ENCODE measurements around the gene CLBA1.

CLBA1 gene

DNA sequence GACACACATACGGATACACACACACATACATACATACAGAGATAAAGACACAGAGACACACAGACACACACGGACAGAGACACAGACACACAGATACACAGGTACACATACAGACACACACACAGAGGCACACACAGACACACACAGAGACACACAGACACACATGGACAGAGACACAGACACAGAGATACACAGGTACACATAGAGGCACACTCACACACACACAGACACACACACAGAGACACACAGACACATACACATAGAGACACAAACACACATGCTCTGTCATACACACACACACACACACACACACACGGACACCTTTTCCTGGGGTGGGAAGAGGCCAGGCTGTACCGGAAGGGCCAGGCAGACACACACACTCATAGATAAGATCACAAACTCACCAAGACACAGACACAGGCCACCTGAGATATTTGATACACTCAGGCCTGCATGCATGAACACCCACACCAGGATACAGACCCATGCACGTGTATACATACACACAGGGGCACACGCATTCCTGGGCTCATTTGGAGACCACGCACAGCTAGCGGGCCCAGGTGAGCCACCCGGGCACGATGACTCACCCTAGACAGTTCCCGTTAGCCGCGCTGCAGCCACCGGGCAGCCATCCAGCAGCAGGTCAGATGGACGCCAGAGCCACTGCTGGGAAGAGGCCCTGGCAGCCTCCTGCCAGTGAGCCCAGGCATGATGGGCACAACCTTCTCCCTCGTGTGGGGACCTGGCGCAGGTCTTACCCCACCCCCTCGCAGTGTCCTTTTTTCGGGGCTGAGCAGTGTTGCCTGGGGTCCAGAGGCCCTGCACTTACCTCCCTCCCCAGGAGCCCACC lies 5.6 kb upstream of the CLBA1 start:
- DNase-seq (ENCODE audit: extremely low read depth in 1 of 2, low read depth in 1 of 2), result no peak

DNA sequence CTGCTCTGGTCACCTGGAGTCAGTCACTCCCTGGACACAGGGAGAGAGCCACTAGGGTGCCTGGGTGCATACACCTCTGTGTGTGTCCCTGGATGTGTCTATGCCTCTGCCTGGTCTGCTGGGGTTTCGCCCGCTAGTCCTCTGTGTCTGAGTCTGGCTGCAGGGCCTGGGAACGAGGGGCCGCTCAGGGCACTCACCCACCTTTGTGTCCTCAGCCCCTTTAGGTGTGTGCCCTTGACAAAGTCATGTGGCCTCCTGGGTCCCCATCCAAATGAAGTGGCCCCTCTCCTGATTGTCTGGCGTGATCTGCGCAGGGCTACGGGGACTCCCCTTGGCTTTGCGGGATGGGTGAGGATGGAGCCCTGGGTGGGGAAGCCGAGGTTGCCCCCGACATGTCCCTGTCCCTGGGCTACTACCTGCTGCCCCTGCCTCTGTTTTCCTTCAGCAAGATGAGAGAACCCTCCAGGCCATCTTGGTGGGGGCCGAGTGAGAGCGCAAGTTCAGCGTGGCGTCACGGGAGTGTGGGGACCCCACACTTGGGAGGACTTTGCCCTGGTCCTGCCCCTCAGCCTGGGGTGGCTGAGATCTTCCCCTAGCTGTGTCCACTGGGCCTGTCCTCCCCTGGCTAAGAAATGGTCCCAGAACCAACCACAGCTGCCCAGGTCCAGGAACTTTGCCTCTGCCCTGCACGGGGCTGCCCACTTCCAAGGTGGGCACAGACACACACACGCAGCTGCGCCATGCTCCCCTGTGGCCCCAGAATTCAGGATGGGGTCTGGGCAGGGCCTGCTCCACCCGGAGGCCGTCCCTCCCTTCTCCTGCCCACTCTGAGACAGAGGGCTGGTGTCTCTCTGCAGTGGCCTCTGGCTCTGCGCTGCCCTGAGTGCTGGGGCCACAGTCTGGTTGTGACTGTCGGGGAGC lies 4.7 kb upstream of the CLBA1 start:
- no peak for DNase-seq (ENCODE audit: extremely low read depth in 1 of 2, low read depth in 1 of 2)

DNA sequence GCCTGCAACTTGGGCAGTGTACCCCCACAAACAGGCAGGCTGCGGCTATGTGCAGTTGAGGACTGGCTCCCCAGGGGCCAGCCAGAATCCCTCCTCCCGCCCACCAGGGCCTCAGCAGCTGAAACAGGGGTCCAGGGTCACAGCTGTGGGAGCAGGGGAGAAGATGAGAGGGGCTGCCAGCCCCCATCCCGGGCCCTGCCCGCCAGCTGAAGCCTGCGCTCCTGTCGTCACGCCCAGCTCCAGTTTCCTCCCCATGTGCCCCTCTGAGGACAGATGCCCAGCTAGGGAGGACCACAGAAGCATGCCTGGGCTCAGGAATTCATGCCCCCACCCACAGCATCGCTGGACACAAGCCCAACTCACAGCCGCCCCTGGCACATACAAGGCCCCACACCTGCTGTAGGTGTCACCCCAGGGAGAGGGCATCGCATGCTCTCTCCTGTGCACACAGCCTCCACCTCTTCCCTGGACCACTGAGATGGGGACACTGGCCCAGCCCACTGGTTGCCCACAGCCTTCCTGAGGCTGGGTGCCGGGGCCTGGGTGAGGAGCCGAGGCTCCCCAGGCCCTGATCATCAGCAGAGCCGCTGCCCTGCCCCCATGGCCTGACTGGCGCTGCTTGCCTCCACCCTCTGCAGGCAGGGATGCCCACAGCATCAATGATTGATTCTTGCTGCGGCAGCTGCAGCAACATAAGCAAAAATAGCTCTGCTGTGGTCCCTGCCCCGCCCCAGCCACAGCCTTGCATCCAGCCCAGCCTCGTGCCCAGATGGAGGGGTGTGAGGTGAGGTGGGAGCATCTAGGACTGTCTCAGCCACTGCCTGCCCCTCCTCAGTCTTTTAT lies 3.7 kb upstream of the CLBA1 start:
- no peak for DNase-seq (ENCODE audit: extremely low read depth in 1 of 2, low read depth in 1 of 2)

DNA sequence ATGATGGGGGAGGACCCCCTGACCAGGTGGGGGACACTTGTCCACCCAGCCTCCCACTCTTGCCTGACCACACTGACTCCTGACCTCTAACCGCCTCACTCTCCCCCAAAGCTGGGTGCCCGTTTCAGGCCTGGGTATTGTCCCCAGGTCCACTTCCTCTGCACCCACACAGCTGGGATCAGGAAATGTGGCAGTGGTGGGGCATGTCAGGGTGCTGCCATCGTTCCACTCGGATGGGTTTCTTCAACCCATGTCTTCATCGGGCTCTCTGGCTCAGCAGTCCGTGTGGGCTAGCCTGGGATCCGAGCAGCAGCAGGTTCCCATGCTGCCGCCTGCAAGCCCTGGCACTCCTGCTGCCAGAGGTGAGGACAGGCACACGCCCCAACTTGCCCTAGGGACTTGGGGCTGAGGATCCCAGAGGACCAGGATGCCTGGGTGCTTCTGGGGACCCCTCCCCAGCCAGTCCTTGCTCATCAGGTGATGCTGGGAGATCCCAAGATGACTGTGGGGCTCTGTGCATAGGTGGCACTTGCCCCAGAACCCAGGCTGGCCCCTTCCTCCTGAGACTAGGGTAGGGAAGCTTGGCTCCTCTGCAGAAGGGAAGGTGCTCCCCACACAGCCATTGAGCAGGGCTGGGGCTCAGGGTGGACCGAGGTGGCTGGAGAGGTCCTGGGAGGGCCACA lies 2.9 kb upstream of the CLBA1 start:
- no peak for DNase-seq (ENCODE audit: extremely low read depth in 1 of 2, low read depth in 1 of 2)

DNA sequence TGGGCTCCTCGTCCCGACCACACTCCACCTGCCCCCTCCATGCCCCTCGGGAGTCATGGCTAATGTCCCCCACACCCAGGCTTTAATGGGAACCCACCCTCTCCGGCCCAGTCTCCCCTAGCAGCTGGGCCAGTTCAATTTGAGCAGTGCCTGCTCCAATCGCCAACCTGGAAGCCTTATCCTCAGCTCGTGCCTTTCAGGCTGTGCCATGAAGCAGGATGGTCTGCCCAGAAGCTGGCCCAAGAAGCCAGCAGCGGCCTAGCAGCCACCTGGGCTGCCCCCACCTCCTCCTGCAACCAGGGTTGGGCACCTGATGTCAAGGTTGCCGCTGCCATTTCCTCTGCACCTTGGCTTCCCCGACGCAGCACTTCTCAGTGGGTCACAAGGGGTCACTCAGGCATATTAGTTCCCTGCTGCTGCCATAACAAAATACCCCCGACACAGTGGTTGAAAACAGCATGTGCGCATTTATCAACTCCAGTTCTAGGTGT lies 2.3 kb upstream of the CLBA1 start:
- no peak for DNase-seq (ENCODE audit: extremely low read depth in 1 of 2, low read depth in 1 of 2)

DNA sequence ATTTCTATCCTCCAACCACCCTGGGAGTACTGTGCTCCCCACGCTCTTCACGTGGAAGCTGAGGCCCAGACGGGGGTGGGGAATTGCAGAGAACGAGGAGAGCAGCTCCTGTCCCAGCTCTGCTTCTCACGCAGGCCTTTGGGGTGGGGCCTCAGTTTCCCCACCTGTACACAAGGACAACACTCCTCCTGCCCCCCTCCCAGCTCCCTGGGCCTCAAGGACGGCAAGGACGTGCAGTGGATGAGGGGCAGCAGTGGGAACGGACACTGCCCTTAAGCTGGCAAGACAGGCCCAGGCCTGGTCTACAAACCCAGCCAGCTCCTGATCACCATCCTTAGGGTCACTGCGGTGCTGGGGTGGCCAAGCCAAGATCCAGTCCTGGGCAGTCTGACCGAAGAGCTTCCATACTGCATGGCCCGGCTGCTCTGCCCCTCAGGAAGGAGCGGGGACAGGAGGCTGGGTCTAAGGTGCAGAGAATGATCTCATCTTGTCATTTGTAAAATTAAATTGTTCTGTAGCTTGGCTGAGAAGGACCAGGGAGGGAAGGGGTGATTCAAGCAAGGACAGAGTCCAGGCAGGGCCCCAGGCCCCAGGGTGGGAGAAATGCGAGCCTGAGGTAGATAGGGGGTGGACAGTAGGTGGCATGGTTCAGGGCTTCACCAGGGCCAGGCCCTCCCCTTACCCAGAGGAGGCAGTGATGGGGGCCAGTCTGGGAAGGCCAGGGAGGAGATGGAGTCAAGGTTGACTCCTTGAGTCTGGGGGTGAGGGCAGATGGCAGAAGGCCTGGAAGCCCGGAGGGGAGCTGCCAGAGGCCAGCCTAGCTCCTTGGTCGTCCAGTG lies 1.3 kb upstream of the CLBA1 start:
- DNase-seq (ENCODE audit: extremely low read depth in 1 of 2, low read depth in 1 of 2), result no peak

DNA sequence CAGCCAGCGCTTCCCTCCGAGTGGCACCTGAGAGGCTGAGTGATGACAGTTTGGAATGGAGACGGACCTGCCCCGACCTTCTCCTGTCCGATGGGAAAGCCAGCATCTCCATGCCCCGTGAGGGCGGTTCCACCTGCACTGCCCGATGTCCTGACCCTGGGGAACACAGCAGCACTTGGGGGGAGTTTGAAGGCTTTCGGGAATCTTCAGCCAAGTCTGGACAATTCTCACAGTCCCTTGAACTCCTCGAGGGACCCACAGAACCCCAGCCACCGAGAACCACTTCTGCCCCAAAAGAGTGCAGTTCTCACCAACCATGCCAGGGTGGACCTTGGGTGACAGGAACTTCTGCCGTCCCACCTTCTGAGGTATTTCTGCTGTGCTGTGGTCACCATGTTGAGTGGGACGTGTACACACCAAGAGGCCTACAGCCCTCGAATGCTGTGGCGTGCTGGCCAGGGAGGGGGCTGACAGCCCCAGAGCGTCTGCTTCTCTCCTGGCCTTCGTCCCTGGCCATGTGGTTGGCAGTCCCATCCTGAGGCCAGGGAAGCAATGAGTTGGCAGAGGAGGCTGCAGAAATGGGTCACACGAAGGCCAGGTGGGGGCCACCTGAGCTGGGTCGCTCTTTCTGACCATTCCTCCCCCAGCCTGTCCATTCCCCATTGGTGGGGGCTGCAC lies 1.0 kb downstream of the CLBA1 start:
- no peak for DNase-seq (ENCODE audit: extremely low read depth in 1 of 2, low read depth in 1 of 2)

DNA sequence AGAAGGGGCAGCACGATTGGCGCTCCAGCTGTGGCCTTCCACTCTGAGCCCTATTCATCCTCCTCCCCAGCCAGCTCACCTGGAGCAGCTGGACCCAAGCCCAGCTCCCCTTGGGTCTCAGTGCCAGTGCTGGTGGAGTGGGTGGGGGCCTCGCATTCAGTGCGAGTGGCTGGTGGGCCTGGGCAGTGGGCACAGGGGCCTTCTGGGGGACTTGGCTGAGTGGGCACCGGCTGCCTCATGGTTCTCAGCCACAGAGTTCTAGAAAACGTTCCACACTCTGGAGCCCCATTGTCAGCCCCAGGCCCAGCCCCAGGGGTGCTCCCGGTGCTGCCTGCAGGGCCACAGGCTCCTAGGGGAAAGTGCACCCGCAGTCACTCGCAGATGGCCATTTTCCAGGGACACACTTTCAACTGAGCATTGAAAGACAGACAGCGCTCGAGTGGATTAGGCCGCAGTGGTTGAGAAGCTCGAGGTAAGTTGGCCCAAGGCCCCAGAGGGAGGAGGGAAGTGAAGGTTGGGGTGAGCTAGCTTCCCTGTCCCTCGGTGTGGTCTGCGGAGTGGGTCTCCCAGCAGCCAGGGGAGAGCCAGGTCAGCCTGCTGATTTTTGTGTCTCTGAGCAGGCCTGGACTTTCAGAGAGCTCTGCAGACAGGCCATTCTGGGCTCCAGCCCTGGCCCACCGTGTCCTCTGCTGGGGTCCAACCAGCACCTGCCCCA lies 3.8 kb downstream of the CLBA1 start:
- DNase-seq (ENCODE audit: extremely low read depth in 1 of 2, low read depth in 1 of 2), result no peak

DNA sequence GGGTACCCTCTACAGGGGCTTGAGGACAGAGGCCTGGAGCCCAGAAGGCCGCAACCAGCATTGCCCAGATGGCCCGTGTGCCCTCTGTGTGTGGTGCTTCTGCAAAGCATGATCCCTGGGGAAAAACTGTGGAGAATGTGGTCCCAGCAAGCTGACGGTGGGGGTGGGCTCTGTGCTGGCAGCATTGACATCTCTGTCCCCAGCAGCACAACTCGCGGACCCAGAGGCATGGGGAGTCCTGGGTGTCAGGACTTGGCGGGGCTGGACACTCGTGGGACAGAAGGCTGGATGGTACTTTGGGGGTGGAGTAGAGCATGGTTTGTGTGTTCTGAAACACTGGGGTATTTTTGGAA lies 4.3 kb downstream of the CLBA1 start:
- no peak for DNase-seq (ENCODE audit: extremely low read depth in 1 of 2, low read depth in 1 of 2)

DNA sequence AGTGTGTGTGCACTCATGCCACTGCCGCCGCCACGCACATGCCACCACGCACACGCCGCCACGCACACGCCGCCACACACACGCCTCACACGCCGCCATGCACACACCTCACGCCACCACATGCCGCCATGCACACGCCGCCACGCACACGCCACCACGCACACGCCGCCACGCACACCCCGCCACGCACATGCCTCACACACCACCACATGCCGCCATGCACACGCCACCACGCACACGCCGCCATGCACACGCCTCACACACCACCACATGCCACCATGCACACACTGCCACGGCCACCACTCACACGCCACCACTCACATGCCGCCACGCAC lies 6.3 kb downstream of the CLBA1 start:
- DNase-seq (ENCODE audit: extremely low read depth in 1 of 2, low read depth in 1 of 2), result no peak

DNA sequence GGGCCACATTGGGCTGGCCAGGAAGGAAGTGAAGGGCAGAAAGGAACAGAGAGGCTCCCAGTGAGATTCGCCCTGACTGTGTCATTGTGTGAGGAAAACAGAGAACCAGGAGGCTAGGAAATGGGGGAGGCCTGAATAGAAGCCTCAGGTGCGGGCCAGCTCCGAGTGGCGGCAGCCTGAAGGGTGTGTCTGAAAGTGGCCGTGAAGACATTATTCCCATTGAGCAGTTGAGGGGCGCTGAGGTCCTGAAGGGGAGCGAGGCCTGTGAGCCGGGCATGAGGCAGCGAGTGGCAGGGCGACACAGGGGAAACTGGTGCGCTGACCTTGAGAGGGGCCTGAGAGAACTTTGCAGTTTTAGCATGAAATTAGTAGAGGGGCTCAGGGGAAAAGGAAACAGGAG lies 6.9 kb downstream of the CLBA1 start:
- DNase-seq (ENCODE audit: extremely low read depth in 1 of 2, low read depth in 1 of 2), result no peak

DNA sequence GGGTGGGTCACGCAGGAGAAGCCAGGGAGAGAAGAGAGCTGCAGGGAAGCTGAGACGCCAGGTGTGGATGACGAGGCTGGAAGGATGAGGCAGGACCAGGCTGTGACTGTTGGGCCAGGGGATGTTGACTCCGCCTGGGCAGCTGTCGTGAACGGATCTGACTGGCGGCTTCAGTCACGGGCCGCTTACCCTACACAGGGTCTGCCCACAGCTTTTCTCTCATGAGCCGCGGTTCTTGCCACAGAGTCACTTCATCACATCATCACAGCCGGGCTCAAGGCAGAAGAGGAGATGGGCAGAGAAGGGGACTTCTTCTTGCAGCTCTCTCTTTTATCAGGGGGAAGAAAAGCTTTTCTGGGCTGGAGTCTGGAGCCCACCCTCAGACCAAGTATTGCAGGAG lies 7.7 kb downstream of the CLBA1 start:
- DNase-seq (ENCODE audit: extremely low read depth in 1 of 2, low read depth in 1 of 2), result no peak

DNA sequence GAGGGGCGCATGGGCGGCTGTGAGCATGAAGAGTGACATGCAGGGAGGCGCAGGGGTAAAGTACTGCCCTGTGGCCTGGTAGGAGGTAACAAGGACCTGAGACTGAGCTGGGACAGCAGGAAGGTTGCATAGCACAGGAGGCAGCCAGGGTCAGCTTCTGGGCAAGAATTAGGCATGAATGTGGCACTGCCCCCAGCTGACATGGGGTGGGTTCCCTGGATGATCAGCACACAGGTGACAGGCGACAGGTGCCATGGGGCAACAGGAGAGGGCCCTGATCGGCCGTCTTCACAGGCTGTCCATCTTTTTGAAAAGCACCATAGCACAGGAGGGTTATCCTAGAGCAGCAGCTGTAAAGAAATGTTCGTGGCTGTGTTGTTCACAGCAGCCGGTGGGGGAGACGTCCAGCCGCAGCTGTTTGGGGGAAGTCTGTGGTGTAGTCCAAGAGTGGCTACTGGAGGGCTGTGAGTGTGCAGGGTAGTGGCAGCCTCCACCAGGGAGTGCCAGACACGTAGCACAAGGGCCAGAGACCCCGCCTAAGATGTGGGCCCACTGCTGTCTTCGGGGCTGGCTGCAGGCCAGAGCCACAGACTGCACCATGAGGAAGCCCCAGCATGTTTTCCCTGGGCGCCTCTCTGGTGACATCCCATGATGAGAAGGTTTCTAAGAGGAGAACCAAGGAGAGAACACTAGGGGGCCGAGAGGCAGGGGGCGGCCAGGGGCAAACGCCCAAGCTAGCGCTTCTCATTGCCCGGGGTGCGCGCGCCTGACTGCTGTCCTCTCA lies 8.4 kb downstream of the CLBA1 start:
- DNase-seq (ENCODE audit: extremely low read depth in 1 of 2, low read depth in 1 of 2), result no peak

DNA sequence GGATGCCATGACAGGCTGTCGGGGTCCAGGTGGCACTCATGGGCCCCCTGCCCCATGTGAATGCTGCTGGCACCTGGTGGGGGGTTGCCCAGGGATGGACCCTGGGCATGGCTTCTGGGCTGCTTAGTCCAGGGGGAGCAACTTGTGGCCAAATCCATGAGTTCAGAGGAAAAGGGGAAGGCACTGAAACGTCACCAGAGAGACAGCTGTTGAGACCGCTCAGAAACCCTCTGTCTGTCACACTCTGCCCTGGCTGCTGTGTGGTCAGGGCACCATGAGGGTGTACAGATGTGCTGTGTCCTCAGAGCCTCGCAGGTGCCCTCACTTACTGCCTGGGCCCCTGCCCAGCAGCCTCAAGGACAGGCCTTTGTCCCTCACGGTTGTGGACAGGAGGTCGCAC lies 9.4 kb downstream of the CLBA1 start:
- DNase-seq (ENCODE audit: extremely low read depth in 1 of 2, low read depth in 1 of 2), result no peak

DNA sequence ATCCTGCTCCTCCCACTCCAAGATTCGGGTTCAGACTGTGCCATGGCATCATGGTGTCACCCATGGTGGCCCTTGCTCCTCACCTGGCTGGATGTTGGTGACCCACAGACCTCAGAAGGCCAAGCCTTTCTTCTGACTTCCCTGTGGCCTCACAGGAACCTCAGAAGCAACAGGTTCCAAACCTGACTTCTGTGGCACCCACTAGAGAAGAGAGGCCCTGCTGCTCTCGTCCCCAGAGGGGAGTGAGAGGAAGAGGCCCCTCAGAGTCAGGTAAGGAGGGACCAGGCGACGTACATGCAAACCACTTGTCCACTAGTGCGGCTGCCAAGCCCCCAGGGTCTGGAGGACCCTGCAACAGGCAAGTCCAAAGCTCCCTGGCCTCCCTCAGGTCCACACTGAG lies 10.4 kb downstream of the CLBA1 start:
- DNase-seq (ENCODE audit: extremely low read depth in 1 of 2, low read depth in 1 of 2), result no peak

DNA sequence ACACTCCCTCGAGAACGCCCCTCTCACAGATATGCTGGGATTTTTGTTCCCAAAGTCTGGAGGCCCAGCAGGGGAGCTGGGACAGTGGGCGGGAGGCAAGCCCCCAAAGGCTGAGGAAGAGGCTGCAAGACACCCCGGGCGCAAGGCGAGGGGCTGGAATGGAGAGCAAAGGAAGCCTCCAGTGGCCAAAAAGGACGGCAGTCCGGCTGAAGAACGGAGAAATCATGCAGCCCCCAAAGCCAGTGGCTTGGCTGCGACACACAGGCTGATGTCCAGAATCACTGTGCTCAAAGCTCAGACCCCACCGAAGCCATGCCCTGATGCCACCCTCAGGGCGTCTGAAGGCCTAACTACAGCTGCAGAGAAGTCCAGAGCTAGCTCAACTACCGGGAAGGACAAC lies 10.9 kb downstream of the CLBA1 start:
- DNase-seq (ENCODE audit: extremely low read depth in 1 of 2, low read depth in 1 of 2), result no peak

DNA sequence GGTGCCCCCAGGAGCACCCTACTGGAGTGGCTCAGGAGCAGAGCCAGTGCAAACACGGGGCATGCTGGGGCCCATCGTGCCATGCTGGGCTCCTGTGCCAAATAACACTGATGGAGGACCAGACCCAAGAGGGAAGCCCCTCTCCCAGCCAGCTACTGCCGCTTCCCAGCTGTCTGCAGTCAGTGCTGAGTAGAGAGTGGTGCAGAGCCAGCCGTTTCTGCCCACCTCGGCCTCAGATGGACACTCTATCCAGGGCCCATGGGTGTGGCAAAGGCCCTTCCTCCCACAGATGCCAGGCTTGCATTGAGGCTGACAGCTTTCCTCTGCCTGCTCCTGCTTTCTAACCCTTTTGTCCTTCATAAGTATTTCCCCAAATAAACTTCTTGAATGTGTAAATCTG lies 13.2 kb downstream of the CLBA1 start:
- no peak for DNase-seq (ENCODE audit: extremely low read depth in 1 of 2, low read depth in 1 of 2)

DNA sequence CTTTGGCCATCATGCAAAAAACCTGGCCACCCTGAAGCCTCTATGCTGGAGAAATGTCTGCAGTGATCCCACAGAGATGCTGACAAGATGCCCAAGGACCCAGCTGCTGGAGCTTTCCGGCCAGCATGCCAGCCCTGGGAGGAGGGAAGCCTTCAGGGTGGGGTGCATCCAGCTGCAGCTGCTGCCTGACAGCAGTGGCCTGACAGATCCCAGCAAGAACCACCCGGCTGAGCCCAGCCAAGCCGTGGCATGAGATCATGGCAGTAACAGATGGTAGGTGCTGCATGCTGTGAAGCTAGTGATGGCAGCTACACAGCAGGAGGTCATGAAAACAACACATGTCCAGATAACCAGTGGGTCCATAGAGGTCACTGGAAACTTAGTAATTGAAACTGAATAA lies 13.8 kb downstream of the CLBA1 start:
- DNase-seq (ENCODE audit: extremely low read depth in 1 of 2, low read depth in 1 of 2), result no peak
